Hippocampal formation (tissue), 2 donors: ENCODE data around the gene LCE5A.
"Not testable (repeated sequence)": the region's sequence is repeated elsewhere in the genome, so short reads cannot be mapped to it uniquely, and the experiment has no call there.

ENCODE experiments used
- DNase-seq, 2 donors: peaks; one replicate each; lab custom pipeline; 2025; lab: John Stamatoyannopoulos, UW

The LCE5A gene, protein sequence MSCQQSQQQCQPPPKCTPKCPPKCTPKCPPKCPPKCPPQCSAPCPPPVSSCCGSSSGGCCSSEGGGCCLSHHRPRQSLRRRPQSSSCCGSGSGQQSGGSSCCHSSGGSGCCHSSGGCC

DNA sequence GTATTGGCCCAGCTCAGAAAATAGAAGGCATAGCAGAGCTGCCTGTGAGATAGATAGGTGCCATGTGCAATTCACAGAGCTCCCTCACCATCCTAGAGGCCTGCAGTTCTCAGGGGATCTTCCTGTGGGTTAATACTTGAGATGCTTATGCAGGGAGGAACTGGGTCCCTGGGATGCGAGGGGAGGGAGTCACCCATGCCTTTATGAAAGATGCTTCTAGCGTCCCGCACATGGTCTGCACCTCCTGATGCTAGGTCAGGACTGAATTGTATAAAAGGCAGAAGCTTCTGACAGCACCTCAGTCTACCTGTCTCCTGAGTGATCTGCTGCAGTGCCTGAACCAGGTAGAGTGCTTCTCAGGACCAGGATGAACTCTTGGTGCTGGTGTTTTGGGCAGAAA is at the start of gene LCE5A:
Gene LCE5A (plus strand): TSS at position 301 of the 400 bp plus-strand sequence. CDS start 732 bp downstream, outside the sequence.
- DNase-seq = no peak

DNA sequence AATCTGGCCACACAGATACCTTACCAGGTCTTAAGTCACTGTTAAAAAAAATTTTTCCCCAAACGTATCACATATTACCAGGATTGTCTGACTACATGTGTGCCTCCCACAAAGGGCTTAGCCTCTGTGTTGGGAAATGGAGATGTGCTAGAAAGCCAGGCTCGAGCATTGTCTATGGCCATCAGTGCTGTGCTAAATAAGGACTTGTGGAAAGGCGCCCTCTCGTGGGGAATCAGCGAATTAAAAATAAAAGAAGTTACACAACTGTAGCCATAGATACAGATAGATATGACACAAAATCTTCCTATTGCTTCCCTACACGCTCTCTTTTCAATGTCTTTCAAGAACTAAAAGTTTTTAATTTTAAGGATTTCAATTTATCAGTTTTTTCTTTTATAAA is 49.1 kb upstream of the LCE5A start:
- DNase-seq = peak; percentile 8 to 10

DNA sequence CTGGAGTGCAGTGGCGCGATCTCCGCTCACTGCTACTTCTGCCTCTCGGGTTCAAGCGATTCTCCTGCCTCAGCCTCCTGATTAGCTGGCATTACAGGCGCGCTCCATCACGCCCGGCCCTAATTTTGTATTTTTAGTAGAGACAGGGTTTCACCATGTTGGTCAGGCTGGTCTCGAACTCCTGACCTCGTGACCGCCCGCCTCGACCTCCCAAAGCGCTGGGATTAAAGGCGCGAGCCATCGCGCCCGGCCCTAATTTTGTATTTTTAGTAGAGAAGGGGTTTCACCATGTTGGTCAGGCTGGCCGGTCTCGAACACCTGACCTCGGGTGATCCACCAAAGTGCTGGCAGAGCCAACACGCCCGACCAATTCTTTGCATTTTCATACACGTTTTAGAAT is 48.0 kb upstream of the LCE5A start:
- DNase-seq = no peak

DNA sequence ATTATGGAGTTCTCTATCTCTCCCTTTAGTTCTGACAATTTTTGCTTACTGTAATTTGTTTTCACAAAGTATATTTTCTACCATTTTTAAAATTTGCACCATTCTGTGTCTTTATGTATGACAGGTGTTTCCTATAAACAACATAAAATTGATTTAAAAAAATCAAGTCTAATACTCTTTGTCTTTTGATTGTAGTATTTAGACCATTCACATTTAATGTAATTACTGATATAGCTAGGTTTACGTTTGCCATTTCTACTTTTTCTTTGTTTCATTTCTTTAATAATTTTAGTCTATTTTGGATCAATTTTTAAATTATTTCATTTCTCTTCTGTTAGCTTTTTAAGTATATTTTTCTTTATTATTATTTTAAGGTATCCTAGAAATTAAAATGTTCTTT is 44.4 kb upstream of the LCE5A start:
- DNase-seq = no peak

DNA sequence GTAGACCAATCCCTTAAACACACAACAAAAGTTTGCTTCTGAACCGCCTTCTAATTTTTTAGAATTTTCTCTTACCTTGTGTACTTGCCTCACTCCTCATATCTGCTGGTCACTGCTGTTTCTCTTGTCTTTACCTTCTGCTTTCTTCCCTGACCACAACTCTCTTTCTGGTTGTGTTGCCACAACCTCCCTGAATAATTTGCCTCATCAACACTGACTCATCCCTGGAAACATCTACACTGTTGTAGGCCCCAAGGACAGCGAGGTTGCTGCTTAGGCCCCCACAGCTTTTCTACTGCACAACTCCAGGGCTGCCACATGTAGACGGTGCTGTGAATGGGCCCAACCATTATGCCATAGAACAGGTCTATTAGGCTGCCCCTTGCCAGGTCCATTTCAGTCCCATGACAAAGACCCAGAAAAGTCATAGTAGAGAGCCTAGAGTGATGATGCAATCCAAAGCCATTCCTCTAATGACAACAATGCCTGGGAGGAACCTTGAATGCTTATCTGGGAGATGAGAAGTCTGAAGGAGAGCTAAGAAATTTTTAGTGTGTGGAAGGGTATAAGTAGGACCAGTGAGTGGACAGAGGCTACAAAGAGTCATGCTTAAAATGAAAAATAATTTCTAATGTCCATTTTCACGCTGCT is 36.6 kb upstream of the LCE5A start:
- DNase-seq = no peak

DNA sequence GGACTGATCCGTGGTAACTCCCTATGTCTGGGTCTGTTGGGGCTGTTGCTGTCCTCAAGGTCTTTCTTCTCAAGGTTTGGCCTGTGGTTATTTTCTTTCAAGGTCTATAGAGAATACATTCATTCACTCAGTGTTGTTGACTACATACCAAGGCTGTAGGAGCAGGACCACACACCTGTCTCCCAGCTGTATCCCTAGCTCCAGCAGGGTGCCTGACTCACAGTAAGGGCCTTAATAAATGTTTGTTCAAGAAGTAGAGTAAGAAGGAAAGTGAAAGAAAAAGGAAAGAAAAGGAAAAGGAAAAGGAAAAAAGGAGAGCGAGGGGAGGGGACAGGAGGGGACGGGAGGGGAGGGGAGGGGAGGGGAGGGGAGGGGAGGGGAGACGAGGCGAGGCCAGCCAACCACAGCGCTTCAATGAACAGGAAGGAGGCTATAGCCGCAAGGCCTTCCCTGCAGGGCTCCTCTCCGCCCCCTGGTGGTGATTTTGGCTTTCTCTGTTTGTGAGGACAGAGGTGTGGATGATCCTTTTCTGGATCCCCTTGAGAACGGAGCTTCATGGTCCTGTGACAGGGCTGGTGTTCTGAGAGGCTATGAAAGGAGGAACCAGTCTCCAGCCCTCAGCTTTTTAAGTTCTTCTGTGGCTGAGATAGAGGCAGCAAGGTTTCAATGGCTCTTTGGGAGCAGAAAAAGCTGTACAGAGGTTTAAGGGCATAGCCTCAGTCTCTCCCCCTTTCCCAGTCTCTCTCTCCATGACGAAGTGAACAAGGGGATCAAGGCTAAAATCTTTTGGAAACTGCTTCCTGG is 30.6 kb upstream of the LCE5A start:
- DNase-seq = no peak

DNA sequence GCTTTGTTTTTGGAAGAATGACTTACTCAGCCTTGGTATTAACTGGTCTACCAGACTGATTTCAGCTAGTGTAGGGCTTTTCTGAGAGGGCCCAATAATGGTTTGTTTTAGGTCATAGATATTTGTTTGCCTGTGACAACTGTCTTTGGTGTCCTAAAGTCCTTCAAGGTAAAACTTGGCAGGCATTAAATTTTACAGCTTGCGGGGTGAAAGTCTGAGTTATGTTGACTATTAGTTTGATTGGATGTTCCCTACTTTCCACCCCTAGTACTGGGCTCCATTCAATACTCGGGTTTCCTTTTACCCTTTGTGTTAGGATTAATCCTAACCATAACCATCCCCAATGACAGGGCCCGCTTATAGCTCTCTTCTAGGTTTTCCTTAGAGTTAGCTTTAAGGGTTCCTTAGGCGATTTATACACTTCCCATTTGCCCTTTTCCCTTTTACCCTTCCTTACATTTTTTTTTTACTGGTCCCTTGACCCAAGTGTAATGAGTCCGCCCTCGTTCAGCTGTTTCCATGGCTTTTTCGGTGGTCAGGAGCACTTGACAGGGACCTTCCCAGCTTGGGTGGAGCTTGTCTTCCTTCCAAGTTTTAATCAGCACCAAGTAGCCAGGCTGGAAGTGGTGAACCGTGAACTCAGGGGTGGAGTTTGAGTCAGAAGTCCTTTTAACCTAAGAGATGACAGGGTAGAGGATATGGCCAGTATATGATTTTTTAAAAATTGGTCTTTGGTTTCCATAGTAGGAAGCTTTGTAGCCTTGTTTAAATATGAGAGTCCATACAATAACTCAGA is 28.5 kb upstream of the LCE5A start:
- no peak for DNase-seq

DNA sequence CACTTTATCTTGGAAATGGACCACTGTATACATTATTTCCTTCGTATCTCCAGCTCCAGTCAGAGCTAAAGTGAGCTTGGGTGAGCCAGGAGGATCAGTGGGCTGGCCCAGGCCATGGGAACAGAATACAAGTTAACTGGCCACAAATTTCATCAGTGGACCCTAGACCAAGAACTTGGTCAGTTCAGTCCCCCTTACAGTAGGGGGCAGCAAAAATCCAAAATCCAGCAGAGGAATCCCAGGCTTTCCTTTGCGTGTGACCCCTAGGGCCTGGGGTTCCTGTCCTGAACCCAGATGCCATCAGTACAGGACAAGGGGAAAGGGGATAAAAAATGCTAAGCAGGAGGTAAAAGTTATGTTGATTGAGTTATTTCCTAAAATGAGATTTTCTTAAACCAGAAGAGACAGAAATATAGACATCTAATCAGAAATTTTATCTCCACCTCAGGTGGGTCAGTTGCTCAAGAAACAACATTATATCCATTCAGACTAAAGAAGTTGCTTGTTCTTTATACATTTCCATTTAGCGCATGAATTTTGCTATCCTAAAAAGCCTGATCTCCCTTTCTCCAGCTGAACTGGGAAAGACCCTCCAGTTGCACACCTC is 24.1 kb upstream of the LCE5A start:
- DNase-seq = no peak

DNA sequence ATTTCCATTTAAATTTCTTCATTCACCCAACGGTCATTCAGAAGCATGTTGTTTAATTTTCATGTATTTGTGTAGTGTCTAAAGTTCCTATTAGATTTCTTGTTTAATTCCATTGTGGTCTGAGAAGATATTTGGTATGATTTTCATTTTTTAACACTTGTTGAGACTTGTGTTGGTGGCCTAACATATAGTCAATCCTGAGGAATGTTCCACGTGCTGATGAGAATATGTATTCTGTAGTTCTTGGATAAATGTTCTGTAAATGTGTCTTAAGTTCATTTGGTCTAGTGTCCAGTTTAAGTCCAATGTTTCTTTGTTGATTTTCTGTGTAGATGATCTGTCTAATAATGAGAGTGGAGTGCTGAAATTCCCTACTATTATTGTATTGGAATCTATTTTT is 22.7 kb upstream of the LCE5A start:
- DNase-seq = no peak

DNA sequence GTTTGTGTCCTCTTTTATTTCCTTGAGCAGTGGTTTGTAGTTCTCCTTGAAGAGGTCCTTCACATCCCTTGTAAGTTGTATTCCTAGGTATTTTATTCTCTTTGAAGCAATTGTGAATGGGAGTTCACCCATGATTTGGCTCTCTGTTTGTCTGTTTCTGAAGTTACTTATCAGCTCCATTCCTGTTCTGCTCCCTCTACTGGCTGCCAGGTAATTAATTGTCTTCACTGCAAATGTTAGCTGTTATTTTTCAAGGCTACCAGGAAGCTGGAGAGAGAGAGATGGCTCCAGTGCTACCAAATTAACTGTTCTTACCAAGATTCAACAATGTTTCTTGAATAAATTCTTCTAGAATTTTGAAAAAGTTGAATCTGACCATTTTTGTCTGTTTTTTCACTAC is 19.1 kb upstream of the LCE5A start:
- not testable (repeated sequence) for DNase-seq

DNA sequence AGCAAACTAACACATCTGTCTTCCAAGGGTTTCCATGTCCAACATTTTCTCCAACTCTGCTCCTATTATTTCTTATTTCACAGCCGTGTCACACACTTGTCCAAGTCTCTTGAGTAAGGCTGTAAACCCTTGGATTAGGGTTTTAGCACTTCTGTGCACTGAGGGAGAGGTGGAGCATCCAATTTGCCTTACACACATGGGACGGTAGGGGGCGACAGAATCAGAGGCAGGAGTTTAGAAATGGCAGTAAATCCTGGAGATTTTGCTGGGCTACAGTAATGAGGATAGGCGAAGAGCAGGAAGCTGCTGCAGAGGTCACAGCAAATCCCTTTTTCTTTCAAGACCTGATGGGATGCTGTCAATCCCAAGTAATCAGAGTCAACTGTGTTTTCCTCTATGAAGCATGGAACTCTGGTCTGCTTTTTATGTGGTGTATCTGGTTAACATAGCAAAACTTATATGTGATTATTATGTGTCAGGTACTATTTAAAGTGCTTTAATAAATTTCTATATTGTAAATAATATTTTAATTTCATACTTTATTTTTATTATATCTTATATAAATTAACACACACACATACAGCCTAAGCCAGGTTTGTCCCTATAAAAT is 15.4 kb upstream of the LCE5A start:
- DNase-seq = no peak

DNA sequence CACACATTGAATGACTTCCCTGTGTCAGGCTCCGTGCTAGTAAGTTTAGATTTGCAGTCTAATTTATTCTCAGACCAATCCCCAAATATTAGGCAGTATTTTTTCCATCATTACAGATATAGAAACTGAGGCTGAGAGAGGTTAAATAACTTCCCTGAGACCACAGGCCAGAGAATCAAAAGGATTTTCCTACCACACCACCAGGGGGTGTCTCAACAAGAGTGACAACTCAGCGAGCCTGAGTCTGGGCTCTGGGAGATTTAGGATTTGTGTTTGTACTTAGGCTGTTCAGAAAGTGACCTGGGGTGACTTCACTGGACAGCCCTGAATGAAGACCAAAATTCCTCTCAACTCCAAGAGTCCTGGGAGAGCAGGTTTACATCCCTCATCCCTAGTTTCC is 13.3 kb upstream of the LCE5A start:
- no peak for DNase-seq

DNA sequence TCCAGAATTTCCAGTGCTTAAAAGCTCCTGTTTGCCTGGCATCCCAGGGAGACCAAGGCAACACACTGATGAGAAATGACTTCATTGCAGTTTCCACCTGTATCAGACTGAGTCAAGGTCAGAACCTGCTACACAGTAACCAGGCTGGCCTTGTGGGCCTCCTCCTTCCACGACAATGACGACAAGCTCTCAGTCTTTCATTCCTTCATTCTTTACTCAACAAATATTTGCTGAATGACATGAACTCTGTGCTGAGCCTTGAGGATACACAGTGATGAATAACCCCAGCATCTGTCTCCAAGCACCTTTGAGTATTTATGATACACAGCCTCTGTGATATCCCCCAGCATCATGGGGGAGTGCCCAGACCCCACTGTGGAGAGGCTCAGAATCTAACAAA is 8.9 kb upstream of the LCE5A start:
- DNase-seq = no peak

DNA sequence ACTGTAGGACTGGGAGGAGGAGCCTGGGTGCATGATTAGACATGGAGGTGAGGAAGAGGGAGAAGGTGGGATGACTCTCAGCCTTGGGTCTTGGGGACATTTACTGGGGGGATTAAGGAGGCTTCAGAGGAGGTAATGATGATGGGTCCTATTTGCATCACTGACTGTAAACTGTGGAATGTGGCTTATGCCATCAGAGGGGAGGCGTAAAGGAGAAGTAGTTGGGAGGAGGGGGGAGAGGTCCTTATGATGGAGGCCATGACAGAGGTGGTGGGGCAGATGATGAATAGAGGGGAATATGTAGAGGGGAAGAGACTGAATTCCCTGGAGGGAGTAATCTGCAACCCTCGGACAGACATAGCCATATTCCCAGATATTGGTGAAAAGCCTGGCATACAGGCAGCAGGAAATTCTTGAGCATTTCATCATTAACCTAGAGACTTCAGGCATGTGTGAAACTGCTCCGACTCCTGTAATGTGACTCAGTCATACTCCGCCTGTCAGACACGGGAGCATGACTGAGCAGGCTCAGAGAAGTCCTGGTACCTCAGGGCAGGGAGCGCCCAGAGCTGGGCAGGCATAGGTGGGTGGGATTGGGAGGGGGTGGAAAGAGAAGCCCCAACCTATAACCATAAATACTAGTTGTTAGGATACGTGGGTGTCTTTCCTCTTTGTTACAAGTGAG is 8.0 kb upstream of the LCE5A start:
- DNase-seq = no peak

DNA sequence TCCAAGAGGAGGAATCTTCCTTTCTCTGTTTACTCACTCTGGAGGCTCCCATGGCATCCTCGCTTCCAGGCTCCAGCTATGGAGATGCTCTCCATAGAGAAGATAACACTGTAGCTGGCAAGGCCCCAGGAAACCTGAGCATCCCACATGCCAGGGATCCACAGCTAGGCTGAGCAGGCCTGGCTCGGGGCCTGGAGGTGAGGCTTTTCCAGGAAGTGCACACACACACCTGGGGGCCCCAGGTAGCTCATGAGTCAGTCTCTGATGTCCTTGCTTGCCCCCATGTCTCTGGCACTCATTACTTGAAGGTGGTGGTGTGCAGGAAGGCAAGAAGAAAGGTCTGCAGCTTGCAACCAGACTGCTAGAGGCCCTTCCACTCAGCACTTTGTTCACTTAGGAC is 5.5 kb upstream of the LCE5A start:
- peak in 1 of 2 donors; percentile 3 for DNase-seq

DNA sequence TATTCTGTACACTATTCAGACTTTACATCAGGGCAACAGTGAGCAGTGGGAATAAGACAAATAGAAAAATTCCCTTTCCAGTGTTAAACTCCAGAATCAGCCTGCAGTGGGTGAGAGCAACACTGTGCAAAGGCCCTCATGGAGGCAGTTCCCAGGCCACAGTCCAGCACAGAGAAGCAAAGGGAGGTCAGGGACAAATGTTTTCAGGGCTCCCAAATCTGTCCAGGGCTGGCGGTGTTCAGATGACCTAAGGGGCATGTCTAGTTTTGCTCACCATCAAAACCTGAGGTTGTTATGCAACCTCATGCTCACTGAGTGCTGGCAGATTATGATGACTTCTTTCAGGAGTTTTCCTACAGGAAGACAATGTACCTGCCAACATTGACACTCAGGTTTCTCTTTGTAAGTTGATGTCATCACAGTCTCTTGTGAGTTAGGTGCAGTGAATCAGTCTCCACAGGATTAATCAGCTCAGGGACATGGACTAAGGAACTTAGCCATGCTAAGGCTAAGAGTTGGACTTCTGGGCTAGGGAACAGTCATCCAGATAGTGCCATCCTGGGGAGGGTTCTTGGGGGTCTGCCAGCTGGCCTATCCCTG is 3.6 kb upstream of the LCE5A start:
- no peak for DNase-seq

DNA sequence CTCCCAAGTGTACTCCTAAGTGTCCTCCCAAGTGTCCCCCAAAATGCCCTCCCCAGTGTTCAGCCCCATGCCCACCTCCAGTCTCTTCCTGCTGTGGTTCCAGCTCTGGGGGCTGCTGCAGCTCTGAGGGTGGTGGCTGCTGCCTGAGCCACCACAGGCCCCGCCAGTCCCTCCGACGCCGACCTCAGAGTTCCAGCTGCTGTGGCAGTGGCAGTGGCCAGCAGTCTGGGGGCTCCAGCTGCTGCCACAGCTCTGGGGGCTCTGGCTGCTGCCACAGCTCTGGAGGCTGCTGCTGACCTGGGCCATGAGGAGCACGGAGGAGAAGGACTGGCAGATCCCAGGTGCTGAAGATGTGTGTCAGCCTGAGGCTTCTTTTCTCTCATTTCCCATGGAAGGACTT is 993 bp downstream of the LCE5A start:
- no peak for DNase-seq

DNA sequence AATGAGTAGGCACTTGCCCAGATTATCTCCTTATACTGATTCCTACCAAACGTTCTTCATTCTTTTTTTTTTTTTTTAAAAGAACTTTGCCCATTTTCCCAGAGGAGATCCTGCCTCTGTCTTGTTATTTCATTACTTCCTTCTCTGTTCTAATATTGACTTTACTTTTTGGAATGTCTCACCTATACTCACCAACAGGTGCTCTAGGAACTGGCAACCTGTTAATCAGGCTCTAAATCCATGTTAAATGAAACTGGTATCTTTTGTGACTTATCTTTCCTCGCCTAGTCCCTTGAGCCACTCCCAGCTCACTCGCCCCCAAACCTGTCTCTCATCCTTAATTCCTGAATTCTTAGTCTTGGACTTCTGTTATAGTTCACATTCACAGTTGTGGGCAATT is 2.5 kb downstream of the LCE5A start:
- no peak for DNase-seq

DNA sequence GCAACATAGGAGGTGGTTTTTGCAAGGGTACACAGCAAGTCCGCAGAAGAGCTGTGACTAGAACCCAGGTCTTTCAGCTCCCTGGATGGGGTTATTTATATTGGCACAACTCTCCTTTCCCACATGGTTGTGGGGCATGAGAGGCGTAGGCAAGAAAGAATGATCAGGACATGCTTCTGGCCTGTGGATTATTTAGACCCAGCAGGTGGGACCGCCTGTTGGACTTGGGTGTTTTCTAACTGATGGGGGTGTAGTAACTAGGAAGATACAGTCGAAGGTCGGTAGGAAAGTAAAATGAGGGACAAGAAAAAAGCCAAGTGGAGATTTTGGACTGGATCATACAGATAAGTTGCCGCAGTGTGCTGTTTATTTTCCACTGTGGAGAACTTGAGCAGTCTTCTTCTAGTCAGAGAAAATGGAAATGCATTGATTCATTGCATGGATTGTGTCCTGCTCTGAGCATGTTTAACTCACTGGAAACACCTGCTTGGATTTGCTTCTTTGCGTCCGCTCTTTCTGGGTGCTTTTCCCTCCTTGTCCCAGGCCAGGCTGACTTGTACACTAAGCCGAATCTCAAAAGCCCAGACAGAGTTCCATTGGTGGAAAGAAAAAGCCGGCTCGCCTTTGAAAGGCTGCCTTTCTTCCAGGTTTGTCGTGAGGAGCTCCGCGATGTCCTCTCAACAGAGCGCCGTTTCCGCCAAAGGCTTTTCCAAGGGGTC is 4.3 kb downstream of the LCE5A start:
- no peak for DNase-seq

DNA sequence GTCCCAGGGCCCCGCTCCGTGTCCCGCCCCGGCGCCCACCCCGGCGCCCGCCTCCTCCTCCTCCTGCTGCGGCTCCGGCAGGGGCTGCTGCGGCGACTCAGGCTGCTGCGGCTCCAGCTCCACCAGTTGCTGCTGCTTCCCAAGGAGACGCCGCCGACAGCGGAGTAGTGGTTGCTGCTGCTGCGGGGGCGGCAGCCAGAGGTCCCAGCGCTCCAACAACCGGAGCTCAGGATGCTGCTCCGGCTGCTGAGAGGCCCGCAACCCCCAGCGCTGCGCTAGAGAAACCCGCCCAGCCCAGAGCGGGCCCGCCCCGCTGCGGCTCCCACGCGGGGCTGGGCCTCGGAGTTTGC is 4.8 kb downstream of the LCE5A start:
- no peak for DNase-seq
